ENCODE data around the gene VWA8.
A peak's percentile ranks its signal among the peaks of the same experiment; 100 is the strongest.
"Not testable (repeated sequence)": the region's sequence is repeated elsewhere in the genome, so short reads cannot be mapped to it uniquely, and the experiment has no call there.

VWA8 gene

DNA sequence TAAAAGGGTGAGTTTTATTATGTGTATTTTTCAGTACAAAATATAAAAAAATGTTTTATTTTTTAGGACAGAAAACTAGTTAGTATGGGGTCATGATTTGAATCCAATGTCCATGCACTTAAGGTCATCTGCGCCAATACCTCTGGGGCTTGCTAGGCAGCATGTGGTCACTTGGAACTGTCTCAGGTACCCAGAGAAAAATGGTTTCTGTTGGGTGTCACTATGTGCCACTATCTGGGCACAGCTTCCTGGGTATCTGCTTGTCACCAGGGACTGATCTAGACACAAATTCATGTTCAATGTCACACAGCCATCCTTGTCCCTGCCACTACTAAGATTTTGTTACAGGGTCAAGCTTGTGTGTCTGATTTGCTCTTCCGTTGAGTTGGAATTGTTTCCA is 403.2 kb downstream of the VWA8 start:
- no peak for DNase-seq (ENCODE audit: low read depth in 2 of 2)

DNA sequence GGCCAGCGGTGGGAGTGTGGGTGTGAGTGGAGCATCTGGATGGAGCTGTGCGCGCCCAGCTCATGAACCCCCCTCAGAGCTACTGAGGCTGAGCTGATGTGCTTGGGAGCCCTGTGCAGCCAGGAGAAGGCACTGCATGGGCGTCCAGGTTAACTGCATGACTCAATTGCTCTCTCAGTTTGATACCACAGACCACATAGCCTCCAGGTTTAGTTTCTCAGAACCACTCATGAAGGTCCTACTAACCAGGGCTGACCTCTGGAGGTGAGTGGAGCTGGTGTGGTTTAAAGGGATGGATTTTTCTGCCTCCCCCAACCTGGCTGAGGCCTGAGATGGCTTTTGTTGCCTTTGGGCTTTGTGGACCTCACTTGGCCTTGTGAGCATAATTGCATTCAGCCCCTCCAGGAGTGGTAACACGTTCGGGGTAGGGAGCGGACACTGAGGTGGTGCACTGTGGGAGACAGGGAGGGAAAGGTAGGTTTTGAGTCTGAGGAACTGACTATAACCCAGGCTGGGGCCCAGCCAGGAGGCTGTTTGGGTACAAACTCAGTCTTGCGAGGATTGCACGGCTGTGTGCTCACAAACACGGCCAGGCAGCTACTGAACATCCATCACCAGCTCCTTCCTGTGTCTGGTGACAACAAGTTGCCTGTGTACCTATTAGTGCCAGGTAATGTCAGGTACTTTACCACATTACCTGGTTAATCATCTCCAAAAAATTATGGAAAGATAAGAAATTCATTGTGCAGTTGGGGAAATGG is 406.1 kb downstream of the VWA8 start:
- DNase-seq (ENCODE audit: low read depth in 2 of 2), result peak; percentile 30

DNA sequence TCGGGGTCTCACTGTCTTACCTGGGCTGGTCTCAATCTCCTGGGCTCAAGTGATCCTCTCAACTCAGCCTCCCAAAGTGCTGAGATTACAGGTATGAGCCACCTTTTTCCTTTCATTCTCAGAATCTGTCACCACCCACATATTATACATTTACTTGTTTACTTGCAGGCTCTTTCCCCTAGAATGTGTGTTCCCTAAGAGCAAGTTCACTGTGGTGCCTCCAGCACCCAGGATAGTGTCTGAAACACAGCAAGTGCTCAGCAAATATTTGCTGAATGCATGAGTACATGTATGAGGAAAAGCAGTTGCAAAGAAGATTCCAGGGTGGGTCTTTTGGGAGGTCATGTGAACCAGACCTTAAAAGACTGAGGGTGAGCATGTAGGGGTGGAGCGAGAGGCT is 406.7 kb downstream of the VWA8 start:
- DNase-seq (ENCODE audit: low read depth in 2 of 2), result no peak

DNA sequence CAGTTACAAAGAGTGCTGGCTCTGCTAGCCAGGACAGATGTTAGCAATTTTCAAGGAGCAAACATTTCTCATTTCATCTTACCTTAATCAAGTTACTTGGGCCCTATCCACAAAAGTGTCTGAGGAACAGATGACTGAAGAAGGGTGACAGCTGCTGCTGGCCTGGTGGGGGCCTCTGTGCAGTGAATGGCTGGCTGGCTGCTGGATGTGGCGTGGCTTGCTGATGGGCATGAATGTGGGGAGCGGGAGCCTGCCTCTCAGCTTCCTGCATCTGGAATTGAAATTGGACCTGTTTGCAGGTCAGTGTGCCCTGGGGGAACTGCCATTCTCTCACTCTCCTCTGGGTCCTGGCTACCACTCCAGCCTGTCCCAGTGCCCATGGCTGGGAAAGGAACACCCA is 408.9 kb downstream of the VWA8 start:
- no peak for DNase-seq (ENCODE audit: low read depth in 2 of 2)

DNA sequence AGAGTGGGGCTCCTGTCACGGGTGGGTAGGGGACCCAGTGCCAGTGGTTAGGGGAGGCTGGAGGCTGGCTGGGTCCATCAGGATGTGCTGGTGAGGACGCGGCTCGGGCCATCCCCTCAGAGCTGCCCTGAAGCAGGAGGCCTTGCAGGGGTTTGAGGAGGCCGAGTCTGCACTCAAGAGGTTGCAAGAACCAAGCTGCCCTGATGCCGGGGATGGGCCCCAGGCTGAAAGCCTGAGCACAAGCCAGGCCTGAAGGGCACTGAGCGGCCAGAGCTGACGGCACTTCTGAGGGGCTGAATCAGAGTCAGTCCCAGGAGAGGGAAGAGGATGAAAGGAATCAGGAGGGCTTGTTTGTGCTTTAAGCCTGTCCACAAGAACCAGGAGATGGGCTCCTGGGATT is 410.6 kb downstream of the VWA8 start:
- no peak for DNase-seq (ENCODE audit: low read depth in 2 of 2)

DNA sequence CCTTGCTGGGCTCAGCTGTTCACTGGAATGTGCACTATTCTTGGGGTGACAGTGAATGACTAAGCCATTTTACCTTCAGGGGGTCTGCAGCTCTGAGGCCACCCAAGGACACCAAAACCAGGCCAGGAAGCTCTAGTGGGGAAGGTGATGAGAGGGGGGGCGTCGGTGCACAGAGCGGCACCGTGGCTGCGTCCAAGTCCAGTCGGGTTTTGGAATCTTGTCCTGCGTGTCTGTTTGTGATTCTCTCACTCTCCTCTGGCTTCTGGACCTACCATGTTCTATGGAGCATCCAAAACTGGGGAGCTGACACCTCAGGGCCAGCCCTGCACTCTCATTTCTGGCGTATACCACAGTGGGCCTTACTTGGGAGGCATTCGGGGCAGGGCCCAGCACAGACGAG is 411.4 kb downstream of the VWA8 start:
- DNase-seq (ENCODE audit: low read depth in 2 of 2), result no peak

DNA sequence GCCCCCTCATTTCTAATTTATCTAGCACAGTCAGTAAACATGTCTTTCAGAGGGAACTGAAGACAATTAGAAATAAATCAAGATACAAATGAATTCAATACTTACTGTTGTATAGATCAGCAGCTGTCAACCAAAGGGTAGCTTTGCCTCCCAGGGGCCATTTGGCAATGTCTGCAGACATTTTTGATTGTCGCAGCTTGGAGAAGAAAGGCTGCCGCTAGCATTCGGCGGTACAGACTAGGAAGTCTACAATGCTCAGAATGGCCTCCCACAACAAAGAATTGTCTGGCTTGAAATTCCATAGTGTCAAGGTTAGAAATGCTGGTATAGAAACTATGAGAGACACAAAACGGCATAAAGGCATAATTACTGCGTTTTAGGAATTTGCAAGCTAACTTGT is 412.0 kb downstream of the VWA8 start:
- DNase-seq (ENCODE audit: low read depth in 2 of 2), result no peak

DNA sequence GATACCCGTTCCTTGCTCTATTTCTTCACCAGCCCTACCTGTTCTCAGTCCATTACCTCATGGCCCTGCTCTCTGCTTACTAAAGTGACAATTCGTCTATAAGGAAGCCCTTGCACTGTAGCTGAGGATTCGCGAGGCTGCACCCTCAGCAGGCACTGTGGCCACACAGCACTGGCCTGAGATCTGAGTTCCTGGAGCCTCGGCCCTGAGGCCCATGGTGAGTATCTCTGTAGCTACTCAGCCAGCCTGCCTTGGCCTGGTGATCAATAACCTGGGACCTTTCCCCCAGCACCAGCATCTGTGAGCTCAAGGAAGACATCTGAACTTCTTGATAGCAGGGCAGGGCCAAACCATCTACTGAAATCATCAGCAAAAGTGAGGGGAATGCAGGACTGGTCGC is 412.9 kb downstream of the VWA8 start:
- no peak for DNase-seq (ENCODE audit: low read depth in 2 of 2)

DNA sequence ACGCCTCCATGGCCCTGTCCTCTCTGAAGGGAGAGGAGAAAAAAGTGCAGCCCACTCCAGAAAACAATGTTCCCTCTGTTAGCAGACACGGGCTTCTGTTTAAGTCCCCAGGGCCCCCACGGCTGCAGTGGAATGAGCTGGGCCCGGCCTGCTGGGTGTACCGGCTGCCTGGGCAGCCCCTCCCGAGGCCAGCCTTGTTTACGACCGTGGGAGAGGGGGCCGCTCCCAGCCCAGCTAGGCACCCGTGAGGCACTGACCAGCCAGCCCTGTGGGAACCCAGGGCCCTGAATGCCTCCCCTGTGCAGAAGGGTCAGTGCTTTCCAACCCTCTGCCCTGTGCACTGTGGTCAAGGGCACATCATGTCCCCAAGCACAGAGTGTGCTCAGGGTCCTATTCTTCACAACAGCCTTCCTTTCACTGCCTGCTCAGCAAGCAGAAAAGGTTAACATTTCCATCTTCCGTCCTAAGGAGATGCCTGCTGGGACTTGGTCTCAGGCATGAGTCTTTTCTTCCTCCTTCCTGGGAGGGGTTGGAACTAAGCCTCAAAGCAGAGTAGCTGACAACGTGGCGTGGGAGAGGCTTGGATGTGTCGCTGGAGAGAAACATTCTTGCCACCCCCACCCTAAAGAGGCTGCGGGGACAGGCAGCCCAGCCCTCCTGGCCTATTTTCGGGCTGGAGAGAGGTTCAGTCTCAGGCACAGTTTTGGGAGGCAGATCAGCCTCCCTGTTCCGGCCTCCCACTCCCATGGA is 413.5 kb downstream of the VWA8 start:
- DNase-seq (ENCODE audit: low read depth in 2 of 2), result no peak

DNA sequence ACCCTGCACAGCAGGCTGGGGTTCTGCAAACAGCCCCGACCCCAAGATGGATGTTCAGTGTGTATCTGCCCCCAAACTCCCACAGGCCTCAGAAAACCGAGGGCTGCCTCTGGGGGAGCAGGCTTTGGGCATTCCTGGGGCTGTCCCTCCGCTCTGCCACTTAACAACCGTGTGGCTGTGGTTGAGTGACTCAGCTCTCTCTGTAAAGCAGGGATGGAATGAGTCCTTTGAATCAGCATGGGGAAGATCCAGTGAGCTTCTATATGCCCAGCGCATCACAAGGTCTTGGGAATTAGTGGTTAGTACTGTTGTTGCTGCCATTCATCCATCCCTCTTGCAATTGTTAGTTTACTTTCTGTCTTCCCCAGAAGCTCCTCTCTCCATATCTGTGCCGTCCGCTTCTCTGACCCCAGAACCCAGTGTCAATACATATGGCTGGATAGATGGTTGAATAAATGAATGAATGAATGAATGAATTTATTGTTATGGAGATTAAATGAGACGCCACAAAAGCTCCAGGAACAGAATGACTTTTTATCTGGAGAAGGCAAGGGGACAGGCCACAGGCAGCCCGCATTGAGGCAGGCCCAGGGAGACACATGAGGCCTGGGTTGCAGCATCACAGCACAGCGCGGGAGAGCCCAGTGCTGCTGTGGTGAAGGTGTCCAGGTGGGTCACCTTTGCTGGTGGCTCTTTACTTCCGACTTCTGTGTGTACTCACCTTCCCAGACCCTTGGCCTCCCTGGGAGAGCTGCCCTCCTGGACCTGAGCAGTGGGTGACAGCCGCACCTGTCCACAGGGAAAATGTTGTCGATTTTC is 414.3 kb downstream of the VWA8 start:
- no peak for DNase-seq (ENCODE audit: low read depth in 2 of 2)

DNA sequence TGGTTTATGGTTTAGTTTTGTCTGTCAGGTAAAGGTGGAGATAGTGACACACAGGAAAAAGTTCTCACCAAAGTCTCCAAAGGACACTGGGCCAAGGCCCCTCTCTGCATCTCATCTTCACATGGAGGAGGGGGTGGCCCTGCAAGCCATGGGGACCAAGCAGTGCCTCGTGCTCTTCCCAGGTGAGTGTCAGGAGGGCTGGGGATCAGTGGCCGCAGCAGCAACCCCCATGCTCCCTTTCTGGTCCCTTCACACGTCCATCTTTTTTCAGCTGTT is 415.5 kb downstream of the VWA8 start:
- DNase-seq (ENCODE audit: low read depth in 2 of 2), result no peak

DNA sequence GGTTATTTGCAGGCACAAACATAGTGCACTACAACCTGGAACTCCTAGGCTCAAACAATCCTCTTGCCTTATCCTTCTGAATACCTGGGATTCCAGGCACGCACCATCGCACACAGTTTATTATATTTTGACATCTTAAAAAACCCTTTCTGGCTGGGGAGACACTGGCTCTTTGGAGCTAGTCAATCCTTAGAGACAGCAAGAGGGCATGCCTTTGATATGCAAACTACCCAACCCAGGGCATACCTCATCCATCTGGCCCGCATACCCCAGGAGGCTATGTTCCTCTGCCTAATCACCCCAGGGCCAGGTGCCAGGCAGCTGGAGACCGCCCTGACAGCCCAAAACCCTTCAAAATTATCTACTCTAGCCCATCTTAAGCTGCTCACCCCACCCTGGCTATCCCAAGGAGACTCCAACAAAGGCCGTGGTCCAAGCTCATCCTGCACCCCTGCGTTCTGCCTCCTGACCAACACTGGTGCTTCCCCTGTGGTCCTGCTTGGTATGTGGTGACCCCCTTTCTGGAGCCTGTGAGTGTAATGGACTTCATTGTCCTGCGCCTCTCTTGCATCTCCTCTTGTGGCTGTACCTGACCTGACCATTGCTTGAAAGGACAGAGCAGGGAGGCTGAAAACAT is 417.1 kb downstream of the VWA8 start:
- DNase-seq (ENCODE audit: low read depth in 2 of 2), result no peak

DNA sequence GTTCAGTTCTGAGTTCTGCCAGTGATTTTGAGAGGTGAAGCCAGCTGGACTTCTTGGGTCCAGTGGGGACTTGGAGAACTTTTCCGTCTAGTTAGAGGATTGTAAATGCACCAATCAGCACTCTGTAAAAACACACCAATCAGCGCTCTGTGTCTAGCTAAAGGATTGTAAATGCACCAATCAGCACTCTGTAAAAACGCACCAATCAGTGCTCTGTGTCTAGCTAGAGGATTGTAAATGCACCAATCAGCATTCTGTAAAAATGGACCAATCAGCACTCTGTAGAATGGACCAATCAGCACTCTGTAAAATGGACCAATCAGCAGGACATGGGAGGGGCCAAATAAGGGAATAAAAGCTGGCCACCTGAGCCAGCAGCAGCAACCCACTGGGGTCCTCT is 418.1 kb downstream of the VWA8 start:
- DNase-seq (ENCODE audit: low read depth in 2 of 2), result not testable (repeated sequence)

DNA sequence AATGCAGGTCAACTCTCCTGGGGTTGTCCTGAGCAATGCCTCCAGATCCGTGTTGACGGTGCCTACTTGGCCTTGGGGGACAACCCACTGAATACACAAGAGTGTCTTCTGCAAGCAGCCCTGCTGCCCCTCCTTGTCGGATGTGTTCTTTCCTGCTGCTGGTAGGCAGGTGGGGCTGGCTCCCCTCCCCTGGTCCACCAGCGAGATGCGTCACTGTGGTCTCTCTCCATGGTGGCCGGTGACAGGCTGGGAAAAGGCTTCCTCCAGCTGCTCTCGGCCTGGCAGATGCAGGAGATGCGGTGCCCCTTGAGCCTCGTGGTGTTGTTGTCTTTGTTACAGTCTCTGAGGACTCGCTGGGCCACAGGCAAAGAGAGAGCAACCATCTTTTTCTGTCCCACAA is 418.6 kb downstream of the VWA8 start:
- DNase-seq (ENCODE audit: low read depth in 2 of 2), result no peak

DNA sequence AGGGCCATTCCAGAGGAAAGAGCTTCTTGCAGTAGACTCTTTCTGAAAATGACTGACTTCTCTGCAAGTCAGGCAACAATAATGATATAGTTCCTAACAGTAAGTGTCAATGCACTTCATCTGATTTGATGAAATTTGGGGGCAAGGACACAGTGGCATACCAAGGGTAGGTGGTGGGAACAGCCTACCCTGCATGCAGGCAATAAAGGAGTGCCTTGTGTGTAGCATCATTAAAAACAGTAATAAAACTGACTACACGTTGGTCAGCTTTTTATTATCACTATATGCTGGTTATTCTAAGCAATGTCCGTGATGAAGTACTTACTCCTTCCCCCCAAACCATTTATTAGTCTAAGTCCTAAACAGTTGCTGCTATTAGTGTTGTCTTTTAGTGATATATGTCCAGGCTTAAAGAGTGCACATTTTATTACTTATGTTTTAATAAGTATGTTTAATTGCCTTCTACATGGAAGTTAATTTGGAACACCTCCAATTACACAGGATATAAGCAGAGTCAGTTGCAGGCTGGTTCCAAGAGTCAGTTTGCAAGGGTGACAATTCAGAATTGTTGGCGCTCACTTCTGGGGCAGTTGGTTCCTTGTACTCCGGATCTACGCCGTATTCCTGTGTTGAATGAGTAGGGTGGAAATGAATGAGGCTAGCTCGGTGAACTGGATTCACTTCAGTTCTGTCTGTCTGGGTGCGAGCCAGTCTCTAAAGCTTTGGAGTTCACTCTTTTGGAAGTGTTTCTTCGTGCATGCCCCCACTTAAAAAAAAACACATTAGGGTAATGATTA is 419.6 kb downstream of the VWA8 start:
- no peak for DNase-seq (ENCODE audit: low read depth in 2 of 2)

DNA sequence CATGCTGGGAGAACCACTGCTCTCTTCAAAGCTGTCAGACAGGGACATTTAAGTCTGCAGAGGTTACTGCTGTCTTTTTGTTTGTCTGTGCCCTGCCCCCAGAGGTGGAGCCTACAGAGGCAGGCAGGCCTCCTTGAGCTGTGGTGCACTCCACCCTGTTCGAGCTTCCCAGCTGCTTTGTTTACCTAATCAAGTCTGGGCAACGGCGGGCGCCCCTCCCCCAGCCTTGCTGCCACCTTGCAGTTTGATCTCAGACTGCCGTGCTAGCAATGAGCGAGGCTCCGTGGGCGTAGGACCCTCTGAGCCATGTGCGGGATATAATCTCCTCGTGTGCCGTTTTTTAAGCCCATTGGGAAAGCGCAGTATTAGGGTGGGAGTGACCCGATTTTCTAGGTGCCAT is 420.7 kb downstream of the VWA8 start:
- DNase-seq (ENCODE audit: low read depth in 2 of 2), result not testable (repeated sequence)

DNA sequence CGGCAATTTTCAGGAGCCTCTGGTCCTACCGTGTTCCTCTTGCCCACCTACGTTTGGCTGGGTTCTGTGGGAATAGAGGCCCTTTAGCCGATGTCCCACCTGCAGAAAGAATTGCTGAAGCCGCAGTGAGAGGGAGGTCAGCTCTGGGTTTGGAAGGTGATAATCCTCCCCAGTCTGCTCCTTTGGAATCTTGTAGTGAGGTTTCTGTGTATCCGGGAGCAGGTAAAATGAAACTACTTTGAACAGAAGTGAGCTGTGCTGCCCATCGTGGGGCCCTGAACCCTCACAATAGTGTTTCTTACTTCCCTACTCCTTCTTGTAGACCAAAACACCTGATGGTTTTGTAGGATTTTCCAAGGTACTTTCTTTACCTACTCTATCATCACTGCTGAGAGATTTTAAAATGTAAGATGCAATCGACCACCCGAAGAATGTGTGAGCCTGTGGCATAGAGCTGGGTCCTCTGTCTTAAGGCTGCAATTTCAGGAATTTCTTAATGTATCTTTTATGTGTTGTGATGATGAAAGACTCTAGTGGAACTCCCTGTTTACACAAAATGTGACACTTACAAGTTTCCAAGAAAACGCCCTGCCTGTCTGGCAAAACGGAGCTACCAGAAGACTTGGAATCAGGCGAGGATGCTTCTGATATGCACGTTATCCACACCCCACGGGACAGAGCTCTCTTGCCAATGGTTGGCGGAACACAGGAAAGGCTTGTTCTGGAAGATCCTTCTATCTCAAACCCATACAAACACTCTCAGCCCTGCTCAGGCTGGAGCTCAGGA is 427.4 kb downstream of the VWA8 start:
- DNase-seq (ENCODE audit: low read depth in 2 of 2), result no peak

DNA sequence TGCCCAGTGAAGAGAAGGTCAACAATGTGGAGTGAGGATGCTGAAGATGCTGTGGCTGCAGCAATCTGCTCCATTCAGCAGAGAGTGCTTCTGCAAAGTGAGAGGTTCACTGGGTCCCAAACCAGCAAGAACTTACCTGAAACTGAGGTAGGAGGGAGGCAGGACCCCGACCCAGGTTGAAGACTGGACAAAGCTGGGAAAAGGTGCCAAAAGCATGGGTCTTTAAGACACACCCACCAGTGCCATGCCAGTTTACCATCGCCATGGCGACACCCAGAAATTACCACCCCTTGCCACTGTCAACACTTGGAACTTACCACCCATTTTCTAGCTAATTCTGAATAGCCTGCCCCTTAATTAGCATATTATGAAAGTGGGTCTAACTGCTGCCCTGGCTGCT is 432.9 kb downstream of the VWA8 start:
- DNase-seq (ENCODE audit: low read depth in 2 of 2), result no peak

DNA sequence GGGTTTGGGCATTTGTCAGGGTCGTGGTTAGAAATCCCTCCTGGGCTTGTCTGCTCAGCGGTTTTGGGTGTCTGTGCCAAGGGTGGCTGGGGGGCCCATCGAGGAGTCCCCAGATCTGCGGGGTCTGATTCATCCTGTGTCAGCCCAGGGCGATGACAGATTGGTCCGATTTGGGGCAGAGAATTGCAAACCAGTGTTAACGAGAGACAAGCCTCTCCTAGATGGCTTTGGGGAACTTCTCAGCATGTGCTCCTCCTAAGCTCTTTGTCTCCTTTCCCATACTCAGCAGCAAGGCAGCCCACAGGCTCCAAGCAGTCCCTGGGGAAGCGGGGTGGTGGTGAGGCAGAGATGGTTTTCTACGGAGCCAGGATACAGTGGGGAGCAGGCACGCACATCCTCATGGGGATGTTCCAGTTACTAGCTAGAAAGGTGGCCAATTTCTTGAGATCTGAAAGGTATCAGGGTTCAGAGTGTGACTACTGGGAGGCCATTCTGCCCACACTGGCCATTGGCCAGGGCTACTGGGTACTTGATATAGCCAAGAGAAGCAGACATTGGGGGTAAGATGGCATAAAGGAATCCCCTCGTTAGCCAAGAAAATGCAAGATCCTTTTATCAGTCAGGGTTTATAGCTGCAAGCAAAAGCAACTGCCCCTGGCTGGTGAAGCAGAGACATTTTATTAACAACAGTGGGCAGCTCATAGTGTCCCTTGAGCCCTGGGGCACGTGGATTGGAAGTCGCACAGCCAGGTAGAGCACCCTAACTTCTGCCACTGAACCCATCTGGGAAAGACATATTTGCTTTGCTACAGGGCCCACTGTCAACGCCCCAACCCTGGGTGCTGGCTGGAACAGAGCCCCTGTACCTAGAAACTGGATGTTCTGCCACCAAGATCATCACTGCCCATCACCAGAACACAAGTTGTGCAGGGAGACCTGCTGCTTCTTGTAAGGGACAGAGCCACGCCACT is 440.0 kb downstream of the VWA8 start:
- no peak for DNase-seq (ENCODE audit: low read depth in 2 of 2)

Data from stimulated activated CD4-positive, alpha-beta T cell treated with anti-CD3 and anti-CD28 coated beads, Interleukin-15, amount 100 ng/mL, for 48 hours (primary cell).